K562 (cell line): ENCODE data around the gene CERS2. TPM values are rescaled to one million over a fixed set of nuclear protein-coding genes. Genes with fewer than 3 reads are reported as not detected.

Experiments used
- ARHGAP35 ChIP-seq: fragments of 450-650 bp; IDR thresholded peaks from 2 replicates; pipeline ENCODE4 v1.6.1; 2018; ENCODE audit not compliant: partially characterized antibody
- COPS2 ChIP-seq: fragments of 450-650 bp; conservative IDR thresholded peaks from 2 replicates; pipeline ENCODE4 v1.6.1; 2016; ENCODE audit warnings: mild to moderate bottlenecking, moderate library complexity
- CXXC5 ChIP-seq: fragments of 250-450 bp; sonication (Bioruptor Pico); IDR thresholded peaks from 2 replicates; pipeline ENCODE4 v1.8.0; 2022; ENCODE audit warnings: inconsistent platforms, mild to moderate bottlenecking, moderate library complexity
- ETS1 ChIP-seq: conservative IDR thresholded peaks from 2 replicates; pipeline ENCODE4 v1.6.1; 2011; ENCODE audit warnings: low read depth, mild to moderate bottlenecking, low read length; ENCODE audit not compliant: control insufficient read depth
- HEY1 ChIP-seq: fragments of 250-450 bp; sonication (Bioruptor Pico); IDR thresholded peaks from 2 replicates; pipeline ENCODE4 v1.5.0; 2020; ENCODE audit warnings: mild to moderate bottlenecking, moderate library complexity, borderline replicate concordance
- HNRNPK ChIP-seq: fragments of 200-400 bp; formaldehyde crosslinking; IDR thresholded peaks from one replicate; pipeline ENCODE4 v1.6.1; 2018; ENCODE audit warnings: mild to moderate bottlenecking, low read depth, low read length; ENCODE audit not compliant: poor library complexity, severe bottlenecking
- MLX ChIP-seq, 2 experiments: fragments of 450-650 bp in 1 of 2; sonication (generic) in 1 of 2; formaldehyde crosslinking; conservative IDR thresholded peaks; 2 replicates each; pipeline versions ENCODE4 v1.4.0 to v1.8.1; 2020 to 2022; ENCODE audit warnings: mild to moderate bottlenecking in 1 of 2, missing genetic modification reagents in 1 of 2
- NFYB ChIP-seq: IDR thresholded peaks from 2 replicates; pipeline ENCODE4 v1.6.1; 2011; ENCODE audit warnings: mild to moderate bottlenecking, moderate library complexity; ENCODE audit not compliant: insufficient read length; ENCODE audit errors: extremely low read depth
- NUFIP1 ChIP-seq: fragments of 450-650 bp; IDR thresholded peaks from 2 replicates; pipeline ENCODE4 v1.6.1; 2018; ENCODE audit not compliant: partially characterized antibody
- PKNOX1 ChIP-seq: fragments of 450-650 bp; IDR thresholded peaks from 2 replicates; pipeline ENCODE4 v1.6.1; 2016
- PPARD ChIP-seq: fragments of 250-450 bp; sonication (Bioruptor Pico); IDR thresholded peaks from 2 replicates; pipeline ENCODE4 v1.8.0; 2022; ENCODE audit warnings: inconsistent platforms, mild to moderate bottlenecking, moderate library complexity
- RBM17 ChIP-seq: fragments of 200-400 bp; formaldehyde crosslinking; IDR thresholded peaks from 2 replicates; pipeline ENCODE4 v1.6.1; 2017; ENCODE audit warnings: low read depth, mild to moderate bottlenecking, low read length, borderline replicate concordance
- TBL1XR1 ChIP-seq, 2 experiments: IDR thresholded peaks; 2 replicates each; pipeline ENCODE4 v1.6.1; 2012; ENCODE audit warnings: improper control_type of control experiment in 2 of 2, low read length in 2 of 2, mild to moderate bottlenecking in 1 of 2
- XRCC3 ChIP-seq: fragments of 450-650 bp; IDR thresholded peaks from 2 replicates; pipeline ENCODE4 v1.6.1; 2017; ENCODE audit warnings: mild to moderate bottlenecking, moderate library complexity
- ZFP36 ChIP-seq: fragments of 150-350 bp; IDR thresholded peaks from 2 replicates; pipeline ENCODE4 v1.6.1; 2018; ENCODE audit warnings: low read length, low read depth; ENCODE audit not compliant: partially characterized antibody
- ZNF197 ChIP-seq: fragments of 200-800 bp; sonication (Bioruptor generic); IDR thresholded peaks from 2 replicates; pipeline ENCODE4 v1.6.1; 2016; ENCODE audit warnings: low read depth, missing genetic modification characterization, missing compliant biosample characterization
- ZNF316 ChIP-seq: fragments of 450-650 bp; IDR thresholded peaks from 2 replicates; pipeline ENCODE4 v1.6.1; 2016
- ZNF655 ChIP-seq: fragments of 250-450 bp; sonication (Bioruptor Pico); IDR thresholded peaks from 2 replicates; pipeline ENCODE4 v1.5.0; 2021
- polyA plus RNA-seq, 8 experiments: library from polyadenylated mRNA; depleted of rRNA in 4 of 8; stranded (reverse) in 5 of 8; unstranded in 3 of 8; fragments of >200 nt; fragmentation: Nextera tagmentation in 2 of 8; fragmentation: Illumina TruSeq in 1 of 8; extraction: Ambion mirVana in 2 of 8; extraction: Trizol in 1 of 8; gene quantifications; 2 replicates each; pipeline versions ENCODE4 v1.2.1 to v1.2.3, GENCODE V29; 2011 to 2014; ENCODE audit warnings: inconsistent platforms in 1 of 8, missing spikeins in 1 of 8
- total RNA-seq, 7 experiments: library from RNA; depleted of rRNA in 6 of 7; stranded (reverse); fragments of >200 nt in 6 of 7; fragmentation: Illumina TruSeq in 2 of 7; extraction: Trizol in 2 of 7; gene quantifications; 2 replicates each; pipeline versions ENCODE4 v1.2.1 to v1.2.3, GENCODE V29; 2011 to 2021; ENCODE audit warnings: low replicate concordance in 1 of 7
- TF ChIP-seq, protein P1 (sequence below): fragments of 450-650 bp; formaldehyde crosslinking; IDR thresholded peaks from 2 replicates; pipeline ENCODE4 v1.4.0; 2020; ENCODE audit warnings: mild to moderate bottlenecking
- TF ChIP-seq, protein P2 (sequence below): fragments of 450-650 bp; formaldehyde crosslinking; IDR thresholded peaks from 2 replicates; pipeline ENCODE4 v1.4.0; 2020; ENCODE audit warnings: mild to moderate bottlenecking, mixed read lengths

CERS2 gene
- total and polyA plus RNA-seq, 9 of the 15 experiments (the other 6 are each of a cell fraction or from before 2014, with no cell fraction given) = 23.4 to 295 (median 132) TPM

GRCh38 chr1:150979092-150980056 is 4.7 kb upstream of the CERS2 start (continued):
- TF ChIP-seq ZNF655 (CRISPR knock-in tag) (no peak), ZFP36 (no peak), HEY1 (no peak), ARHGAP35 (no peak), NFYB (no peak), TBL1XR1 (IDR thresholded peaks at IDR 0.05; ENCODE audit: low read length in 2 of 2) (peak; percentile 64 to 67; a peak in 2 of 4 replicates), CXXC5 (CRISPR knock-in tag) (no peak), ZNF197 (0 out of 2 replicates have a peak, but pooled peaks have one; percentile 12), PKNOX1 (0 out of 2 replicates have a peak, but pooled peaks have one; percentile 8), COPS2 (no peak), XRCC3 (no peak), HNRNPK (no peak), ETS1 (no peak), PPARD (CRISPR knock-in tag) (no peak), MLX (CRISPR knock-in tag; conservative IDR thresholded peaks at IDR 0.05) (no peak), RBM17 (no peak), ZNF316 (no peak), NUFIP1 (no peak)
- TF ChIP-seq, protein P1, sequence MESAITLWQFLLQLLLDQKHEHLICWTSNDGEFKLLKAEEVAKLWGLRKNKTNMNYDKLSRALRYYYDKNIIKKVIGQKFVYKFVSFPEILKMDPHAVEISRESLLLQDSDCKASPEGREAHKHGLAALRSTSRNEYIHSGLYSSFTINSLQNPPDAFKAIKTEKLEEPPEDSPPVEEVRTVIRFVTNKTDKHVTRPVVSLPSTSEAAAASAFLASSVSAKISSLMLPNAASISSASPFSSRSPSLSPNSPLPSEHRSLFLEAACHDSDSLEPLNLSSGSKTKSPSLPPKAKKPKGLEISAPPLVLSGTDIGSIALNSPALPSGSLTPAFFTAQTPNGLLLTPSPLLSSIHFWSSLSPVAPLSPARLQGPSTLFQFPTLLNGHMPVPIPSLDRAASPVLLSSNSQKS (CRISPR knock-in tag) = no peak
- TF ChIP-seq, protein P2, sequence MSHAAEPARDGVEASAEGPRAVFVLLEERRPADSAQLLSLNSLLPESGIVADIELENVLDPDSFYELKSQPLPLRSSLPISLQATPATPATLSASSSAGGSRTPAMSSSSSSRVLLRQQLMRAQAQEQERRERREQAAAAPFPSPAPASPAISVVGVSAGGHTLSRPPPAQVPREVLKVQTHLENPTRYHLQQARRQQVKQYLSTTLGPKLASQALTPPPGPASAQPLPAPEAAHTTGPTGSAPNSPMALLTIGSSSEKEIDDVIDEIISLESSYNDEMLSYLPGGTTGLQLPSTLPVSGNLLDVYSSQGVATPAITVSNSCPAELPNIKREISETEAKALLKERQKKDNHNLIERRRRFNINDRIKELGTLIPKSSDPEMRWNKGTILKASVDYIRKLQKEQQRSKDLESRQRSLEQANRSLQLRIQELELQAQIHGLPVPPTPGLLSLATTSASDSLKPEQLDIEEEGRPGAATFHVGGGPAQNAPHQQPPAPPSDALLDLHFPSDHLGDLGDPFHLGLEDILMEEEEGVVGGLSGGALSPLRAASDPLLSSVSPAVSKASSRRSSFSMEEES (CRISPR knock-in tag) = no peak
